CD4-positive, alpha-beta T cell treated with Interleukin-12 subunit alpha and Interleukin-12 subunit beta, for 1 hour (primary cell): ENCODE results near the gene TMEM115.

ENCODE experiments used
- DNase-seq: peaks from one replicate; pipeline ENCODE4 v3.0.0-alpha.2; 2020

TMEM115 gene

DNA sequence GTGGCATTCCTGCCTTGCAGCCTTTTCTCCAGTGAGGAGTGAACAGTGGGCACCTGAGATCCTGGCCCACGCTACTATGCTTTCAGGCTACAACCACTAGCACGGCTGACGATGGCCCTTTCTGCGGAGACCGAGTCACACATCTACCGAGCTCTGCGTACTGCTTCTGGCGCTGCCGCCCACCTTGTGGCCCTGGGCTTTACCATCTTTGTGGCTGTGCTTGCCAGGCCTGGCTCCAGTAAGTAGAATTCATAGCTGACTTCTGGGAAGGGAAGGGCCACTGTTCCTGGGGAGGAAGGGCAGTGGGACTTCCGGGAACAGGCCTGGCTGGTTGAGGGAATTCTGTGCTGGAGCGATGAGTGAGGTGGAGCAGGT lies 8.0 kb downstream of the TMEM115 start:
- DNase-seq: no peak

DNA sequence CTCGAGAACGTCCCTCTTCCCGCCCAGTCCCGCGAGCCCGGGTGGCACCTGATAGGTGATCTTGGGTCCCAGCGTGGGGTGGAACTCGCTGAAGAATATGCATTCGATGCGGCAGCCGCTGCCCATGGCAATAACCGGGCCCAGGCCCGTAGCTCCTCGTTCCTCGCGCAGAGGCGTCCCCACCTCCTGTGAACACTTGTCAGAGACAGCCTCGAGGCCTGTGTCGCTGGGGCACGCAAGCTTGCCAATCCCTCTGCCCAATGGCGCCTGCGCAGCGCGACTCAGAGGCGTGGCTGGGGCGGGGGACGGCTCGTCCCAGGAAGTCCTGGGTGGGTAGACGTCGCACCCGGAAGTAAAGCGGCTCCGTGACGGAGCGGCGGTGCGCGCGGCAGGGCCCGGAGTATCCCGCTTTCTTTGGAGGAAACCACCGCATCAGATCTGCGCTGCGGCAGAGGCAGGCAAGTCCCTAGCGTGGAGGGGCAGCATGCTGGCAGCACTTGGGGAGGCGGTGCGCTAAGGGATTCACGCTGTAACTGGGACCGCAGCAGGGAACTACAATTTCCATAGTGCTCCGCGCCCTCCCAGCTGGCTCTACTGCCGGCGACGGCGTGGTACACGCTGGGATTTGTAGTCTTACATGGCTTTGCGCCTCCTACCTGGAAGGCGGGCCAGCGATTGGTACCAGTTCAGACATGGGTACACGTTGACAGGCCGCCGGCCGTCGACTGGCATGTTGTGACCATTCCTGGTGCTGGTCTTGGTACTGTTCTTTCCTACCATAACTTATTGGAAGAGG lies 8.6 kb downstream of the TMEM115 start, which contains the start of the genes CYB561D2 and NPRL2:
TSS of gene CYB561D2 (plus strand) at position 336 of the 796 bp plus-strand sequence. CDS start 572 bp downstream, outside the sequence.
TSS of gene NPRL2 (minus strand) at position 249 of the 796 bp plus-strand sequence. CDS start at position 126, 123 bp downstream.
- peak; percentile 98 for DNase-seq

DNA sequence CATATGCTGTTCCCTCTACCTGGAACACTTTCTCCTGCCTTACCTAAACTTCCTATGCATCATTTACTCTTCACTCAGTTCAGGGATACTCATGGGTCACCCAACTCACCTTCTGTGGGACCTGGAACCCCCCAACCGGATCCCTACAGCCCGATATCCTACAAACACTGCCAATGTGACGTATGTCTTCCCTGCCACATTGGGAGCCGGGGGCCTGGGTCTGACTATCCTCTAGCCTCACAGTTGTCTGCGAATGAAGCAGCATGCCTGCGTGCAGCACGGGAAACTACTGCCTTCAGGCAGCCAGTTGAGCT lies 9.2 kb downstream of the TMEM115 start:
- DNase-seq: no peak

DNA sequence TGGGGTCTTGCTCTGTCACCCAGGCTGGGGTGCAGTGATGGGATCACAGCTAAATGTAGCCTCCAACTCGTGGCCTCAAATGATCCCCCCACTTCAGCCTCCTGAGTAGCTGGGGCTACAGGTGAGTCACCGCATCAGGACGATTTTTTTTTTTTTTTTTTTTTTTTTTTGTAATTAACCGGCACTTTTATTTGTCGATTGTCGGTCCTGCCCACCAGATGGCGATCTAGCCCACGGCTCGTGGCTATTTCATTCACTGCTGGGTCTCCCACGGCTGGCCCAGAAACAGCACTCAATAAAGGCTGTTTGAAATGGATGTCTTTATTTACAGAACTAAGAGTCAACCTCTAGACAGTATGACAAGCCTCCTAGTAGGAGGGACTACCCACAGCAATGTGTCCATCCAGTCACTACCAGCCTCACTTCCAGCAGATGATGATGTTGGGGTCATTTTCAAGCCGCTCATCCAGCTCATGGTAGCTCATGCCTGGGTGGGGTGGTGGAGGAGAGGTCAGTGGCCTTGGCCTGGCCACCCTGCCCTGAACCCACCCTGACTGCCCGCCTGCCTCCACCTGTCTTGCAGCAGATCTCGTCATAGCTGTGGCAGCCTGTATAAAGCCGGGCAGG lies 12.0 kb downstream of the TMEM115 start:
- DNase-seq: peak; percentile 87

DNA sequence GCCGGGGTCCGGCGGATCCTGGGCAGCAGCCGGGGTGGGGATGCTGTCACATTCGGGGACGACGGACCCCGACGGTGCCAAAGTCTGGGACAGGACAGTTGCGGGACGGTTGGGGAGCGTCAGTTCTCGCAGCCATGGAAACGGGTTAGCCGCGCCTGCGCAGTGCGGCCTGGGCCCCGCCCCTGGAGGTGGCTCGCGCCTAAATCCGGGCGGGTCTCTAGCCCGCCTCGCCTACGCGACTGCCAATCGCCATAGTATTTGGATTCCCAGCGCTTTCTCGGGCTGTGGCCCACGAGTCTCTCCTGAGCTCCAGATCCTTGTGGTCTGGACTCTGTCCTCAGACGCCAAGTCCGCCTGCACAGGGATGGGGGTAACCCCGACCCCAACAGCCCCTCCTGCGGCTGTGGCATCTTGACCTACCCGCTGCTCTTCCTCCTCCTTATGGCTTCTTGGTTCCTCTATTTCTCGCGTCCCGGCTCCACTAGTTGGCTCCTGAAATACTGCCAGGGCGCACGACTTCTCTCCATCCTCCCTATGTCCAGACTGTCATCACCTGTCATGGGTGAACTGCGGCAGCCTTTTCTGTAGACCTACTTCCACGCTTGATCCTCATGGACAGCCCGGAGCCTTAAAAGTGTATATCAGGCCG lies 13.6 kb downstream of the TMEM115 start, which contains the start of gene ZMYND10:
TSS of gene ZMYND10 (minus strand) at position 147 of the 649 bp plus-strand sequence. CDS start 153 bp downstream, outside the sequence.
- DNase-seq: peak; percentile 81

- no peak for DNase-seq
These were observed 14.3 kb downstream of the TMEM115 start for GRCh38 chr3:50345008-50345407.

GRCh38 chr3:50342813-50343633 lies 16.3 kb downstream of the TMEM115 start:
- no peak for DNase-seq

DNA sequence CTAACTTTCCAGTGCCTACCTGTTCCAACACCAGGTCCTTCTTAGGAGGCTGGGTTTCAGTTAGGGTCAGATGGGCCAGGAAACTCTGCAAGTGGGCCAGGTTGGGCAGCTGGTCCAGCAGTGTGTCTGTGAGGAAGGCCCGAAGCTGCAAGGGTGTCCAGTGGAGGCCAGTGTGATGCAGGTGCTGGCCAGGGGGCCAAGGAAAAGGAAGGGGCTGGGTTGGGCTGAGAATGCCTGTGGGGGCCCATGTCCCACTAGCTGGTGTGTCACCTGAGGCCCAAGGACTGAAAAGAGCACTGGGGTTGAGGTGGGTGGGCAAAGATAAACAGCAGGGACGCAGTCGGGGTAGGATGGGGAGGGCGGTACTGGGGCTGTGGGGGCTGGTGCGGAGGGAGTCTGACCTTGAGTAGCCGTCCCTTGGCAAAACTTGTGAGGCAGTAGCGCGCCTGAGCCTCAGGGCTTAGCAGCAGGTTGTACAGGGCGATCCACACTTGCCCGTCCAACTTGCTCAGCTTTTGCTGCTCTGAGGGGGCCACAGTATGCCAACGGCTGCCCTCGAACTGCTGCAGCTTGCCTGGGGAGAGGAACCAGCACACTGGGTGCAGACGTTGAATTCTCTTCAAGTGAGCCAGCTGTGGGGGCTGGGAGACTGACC lies 17.2 kb downstream of the TMEM115 start:
- DNase-seq: no peak

DNA sequence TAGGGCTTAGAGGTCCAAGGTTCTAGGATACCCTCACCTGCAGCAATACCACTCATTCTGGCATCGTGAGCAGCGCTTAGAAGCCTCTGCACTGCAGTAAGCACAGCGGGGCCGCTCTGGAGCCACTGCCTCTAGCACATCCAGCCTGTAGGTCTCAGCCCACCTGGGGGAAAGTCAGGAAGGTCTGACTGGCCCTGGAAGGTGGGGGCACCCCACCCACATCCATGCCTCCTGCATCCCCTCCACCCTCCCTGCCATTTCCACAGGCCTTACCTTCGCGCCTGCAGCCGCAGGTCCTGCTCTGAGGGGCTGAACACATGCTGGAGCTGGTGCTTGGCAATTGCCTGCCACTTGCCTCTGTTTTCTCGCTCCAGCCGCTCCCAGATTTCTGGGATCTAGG lies 17.8 kb downstream of the TMEM115 start:
- DNase-seq: no peak

DNA sequence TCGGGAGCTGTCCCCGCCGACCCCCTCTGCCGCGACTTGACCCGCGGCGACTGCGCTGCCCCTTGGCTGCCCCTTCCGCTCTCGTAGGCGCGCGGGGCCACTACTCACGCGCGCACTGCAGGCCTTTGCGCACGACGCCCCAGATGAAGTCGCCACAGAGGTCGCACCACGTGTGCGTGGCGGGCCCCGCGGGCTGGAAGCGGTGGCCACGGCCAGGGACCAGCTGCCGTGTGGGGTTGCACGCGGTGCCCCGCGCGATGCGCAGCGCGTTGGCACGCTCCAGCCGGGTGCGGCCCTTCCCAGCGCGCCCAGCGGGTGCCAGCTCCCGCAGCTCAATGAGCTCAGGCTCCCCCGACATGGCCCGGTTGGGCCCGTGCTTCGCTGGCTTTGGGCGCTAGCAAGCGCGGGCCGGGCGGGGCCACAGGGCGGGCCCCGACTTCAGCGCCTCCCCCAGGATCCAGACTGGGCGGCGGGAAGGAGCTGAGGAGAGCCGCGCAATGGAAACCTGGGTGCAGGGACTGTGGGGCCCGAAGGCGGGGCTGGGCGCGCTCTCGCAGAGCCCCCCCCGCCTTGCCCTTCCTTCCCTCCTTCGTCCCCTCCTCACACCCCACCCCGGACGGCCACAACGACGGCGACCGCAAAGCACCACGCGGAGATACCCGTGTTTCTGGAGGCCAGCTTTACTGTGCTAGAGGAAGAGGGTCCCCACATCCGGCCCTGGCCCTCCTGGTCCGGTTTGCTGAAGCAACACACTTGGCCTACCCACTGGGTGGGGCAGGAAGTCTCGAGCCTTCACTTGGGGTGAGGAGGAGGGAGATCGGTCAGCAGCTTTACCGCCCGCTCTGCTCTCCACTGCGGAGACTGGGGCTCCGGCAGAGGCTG lies 18.6 kb downstream of the TMEM115 start, which contains the start of gene RASSF1:
TSS of gene RASSF1 (minus strand) at position 389 of the 882 bp plus-strand sequence. CDS start at position 358, 31 bp downstream.
- peak; percentile 76 for DNase-seq

DNA sequence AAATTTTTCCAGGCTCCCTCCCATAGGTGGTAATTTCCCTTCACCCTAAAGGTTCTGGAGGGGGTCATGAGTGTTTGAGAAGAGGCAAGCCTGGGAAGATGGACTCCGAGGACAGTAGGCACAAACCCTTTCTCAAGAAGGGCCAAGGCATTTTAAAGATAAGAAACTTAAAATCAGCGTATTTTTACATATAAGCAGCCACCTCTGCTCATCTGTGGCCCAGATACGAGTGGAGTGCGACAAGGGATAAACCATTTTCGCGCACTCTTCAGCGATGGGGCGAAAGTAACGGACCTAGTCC lies 19.2 kb downstream of the TMEM115 start:
- DNase-seq: no peak

DNA sequence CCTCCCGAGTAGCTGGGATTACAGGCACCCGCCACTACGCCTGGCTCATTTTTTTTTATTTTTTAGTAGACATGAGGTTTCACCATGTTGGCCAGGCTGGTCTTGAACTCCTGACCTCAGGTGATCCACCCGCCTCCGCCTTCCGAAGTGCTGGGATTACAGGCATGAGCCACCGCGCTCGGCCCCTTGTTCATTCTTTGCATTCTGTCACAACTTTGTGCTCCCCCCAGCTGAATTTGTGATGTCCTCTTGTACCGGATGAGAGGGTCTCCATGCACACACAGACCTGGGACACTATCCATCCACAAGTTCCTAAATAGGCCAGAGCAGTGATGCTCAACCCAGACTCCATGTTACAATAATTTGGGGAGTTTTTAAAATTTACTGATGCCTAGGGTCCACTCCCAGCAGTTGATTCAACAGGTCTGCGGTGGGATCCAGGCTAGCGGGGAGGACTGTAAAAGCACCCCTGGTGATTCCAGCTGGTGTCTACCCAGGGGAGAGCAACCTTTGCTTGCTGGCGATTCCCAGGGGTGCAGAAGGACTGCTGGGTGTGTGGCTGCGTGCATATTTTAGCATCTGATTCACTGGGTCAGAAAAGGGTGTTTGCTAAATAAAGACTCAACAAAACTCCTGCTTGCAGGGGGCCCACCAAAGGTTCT lies 19.7 kb downstream of the TMEM115 start:
- no peak for DNase-seq

- DNase-seq: no peak
These were observed 20.4 kb downstream of the TMEM115 start for GRCh38 chr3:50338965-50339364.

DNA sequence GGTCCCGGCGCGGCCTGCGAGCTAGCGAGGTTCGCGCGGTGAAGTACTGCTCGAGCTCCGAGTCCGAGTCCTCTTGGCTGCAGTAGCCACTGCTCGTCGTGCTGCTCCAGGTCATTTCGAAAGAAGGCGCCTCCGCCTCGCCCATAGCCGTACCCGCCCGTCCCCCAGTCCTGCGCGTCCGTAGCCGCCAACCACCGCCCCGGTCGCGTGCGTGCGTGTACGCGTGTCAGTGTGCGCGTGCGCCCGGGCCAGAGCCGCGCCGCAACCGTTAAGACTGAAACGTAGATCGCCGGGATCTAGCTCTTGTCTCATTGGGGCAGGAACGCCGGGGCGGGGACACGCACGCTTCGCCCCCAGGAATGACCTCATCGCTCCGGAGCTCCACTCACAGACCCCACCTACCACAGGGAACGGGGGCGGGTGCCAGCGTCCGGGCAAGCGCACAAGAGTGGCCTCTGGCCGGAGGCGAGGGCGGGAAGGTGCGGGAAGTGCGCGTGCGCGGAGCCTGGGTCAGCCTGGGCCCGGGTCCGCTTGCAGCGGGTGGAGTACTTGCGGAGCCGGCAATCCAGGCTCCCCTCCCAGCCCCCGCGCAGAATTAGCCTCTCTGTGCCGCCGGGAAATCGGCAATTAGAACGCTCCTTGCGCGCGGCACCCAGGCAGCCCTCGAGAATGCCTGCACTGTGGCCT lies 22.0 kb downstream of the TMEM115 start:
- peak; percentile 95 for DNase-seq

DNA sequence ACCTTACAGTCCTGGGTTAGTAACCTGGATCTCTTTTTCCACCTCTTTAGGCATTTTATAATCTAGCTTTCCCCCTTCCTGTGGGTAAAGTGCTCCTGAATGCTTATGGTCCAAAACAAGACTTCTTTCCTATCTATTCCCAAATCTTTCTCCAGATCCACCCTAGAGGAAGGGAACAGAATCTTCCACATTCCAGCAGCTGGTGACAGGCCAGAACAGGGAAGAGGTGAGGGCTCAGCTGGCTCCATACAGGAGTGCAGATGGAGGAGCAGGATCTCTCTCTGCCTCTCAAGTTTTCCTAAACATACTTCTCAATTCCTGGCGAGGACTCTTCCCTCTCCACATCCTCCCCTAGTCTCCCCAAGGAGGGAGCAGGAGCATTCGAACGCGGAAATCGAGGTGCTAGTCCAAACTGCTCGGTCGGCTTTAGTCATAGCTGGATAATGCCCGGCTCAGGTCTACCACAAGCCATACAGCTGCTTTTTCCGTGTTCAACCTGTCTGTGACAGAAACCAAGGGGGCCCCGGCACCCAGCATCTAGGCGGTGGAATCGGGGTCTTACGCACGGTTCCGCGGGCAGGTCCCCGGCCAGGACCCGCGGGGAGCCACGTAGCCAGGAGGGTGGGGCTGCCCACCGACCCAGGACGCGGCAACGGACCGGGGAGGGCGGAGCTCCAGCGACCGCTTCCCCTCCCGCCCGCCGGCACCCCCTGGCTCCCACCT lies 22.7 kb downstream of the TMEM115 start:
- DNase-seq: no peak

- no peak for DNase-seq
These were observed 24.8 kb downstream of the TMEM115 start for GRCh38 chr3:50334339-50335075.

DNA sequence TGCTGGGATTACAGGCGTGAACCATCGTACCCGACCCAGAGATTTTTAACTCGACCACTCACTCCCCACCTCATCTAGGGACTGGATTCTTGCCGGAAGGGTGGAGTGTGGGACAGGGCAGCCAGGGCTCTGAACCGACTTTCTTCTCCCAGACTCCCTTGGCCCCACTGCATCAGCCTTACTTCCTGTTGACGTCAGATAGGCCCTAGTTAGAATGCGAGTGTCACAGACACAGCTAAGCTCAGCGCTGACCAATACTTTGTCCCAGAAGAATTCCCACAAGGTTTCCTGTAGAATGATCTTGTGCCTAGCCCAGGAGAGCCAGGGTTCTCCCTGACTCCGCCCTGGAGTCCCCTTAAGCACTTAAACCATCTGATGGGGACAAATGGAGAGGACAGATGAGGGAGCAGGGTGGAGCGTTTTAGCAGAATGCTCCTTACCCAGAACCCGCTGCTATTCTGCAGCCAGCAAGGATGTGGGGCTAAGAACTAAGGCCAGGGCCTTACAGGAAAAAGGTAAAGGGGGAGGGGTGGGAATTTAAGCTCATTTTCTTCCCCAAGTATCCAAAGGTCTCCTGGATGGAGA lies 25.5 kb downstream of the TMEM115 start:
- no peak for DNase-seq

DNA sequence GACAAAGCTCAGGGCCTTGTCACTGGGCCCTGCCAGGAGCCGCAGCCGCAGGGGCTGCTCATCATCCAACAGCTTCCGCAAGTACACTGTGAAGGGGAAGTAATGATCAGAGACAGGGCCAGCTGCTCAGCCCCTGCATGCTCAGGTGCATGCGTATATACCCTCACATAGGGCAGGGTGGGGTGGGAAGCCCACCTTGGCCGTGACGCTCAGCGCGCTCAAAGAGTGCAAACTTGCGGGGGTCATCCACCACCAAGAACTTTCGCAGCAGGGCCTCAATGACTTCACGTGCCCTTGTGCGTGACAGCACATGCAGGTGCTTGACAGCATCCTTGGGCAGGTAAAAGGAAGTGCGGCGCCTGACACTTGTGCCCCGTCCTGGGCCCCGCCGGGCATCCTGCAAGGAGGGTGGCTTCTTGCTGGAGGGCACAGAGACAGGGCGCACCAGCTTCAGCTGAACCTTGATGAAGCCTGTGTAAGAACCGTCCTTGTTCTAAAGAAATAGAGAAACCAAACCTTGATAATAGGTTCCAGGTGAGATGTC lies 27.9 kb downstream of the TMEM115 start:
- no peak for DNase-seq
